ENCODE results near the gene CIBAR2. TPM values are rescaled to one million over a fixed set of nuclear protein-coding genes. Genes with fewer than 3 reads are reported as not detected.

The CIBAR2 gene
- total and polyA plus RNA-seq, 9 of the 15 experiments (the other 6 are each of a cell fraction or from before 2014, with no cell fraction given): not detected

GRCh38 chr16:85136213-85136701, 24.0 kb upstream of the CIBAR2 start (continued):
- TF ChIP-seq FOXK1 (CRISPR knock-in tag; IDR thresholded peaks at IDR 0.05; ENCODE audit: borderline replicate concordance): no peak
- peak; percentile 50; the same call in 1 of the 2 replicates for TF ChIP-seq GATA2 (CRISPR knock-in tag; IDR thresholded peaks at IDR 0.05)
- 0 out of 2 replicates have a peak, but pooled peaks have one; percentile 25 for TF ChIP-seq EP300 (IDR thresholded peaks at IDR 0.05; ENCODE audit: low read length)
- 0 out of 2 replicates have a peak, but pooled peaks have one; percentile 31 for TF ChIP-seq VEZF1 (CRISPR knock-in tag; IDR thresholded peaks at IDR 0.05)
- TF ChIP-seq SMARCE1 (IDR thresholded peaks at IDR 0.05): peak; percentile 39; the same call in 1 of the 2 replicates
- peak; percentile 55; the same call in 1 of the 2 replicates for TF ChIP-seq SPI1 (IDR thresholded peaks at IDR 0.05; ENCODE audit: borderline replicate concordance, low read depth, low read length)
- TF ChIP-seq POLR3A (IDR thresholded peaks at IDR 0.05; ENCODE audit: borderline replicate concordance, extremely low read depth, insufficient read depth, insufficient read length): no peak
- TF ChIP-seq PHF21A (IDR thresholded peaks at IDR 0.05; ENCODE audit: borderline replicate concordance, low read depth): 0 out of 2 replicates have a peak, but pooled peaks have one; percentile 50
- TF ChIP-seq HMG20A (CRISPR knock-in tag; conservative IDR thresholded peaks at IDR 0.05): 0 out of 2 replicates have a peak, but pooled peaks have one; percentile 23
- peak; percentile 76 for TF ChIP-seq ETV1 (tag; conservative IDR thresholded peaks at IDR 0.05; ENCODE audit: low read depth)
- TF ChIP-seq CBFA2T3 (IDR thresholded peaks at IDR 0.05): 0 out of 2 replicates have a peak, but pooled peaks have one; percentile 12
- TF ChIP-seq HDAC2 (IDR thresholded peaks at IDR 0.05): 0 out of 2 replicates have a peak, but pooled peaks have one; percentile 40
- TF ChIP-seq RCOR1 (IDR thresholded peaks at IDR 0.05; ENCODE audit: borderline replicate concordance in 1 of 2, low read depth in 2 of 2, low read length in 2 of 2): peak in 1 of 2 experiments; percentile 69; a peak in 3 of 4 replicates
- peak; percentile 44; the same call in 1 of the 2 replicates for TF ChIP-seq GABPB1 (CRISPR knock-in tag; IDR thresholded peaks at IDR 0.05)
- no peak for TF ChIP-seq ZNF224 (CRISPR knock-in tag; IDR thresholded peaks at IDR 0.05)
- 0 out of 4 replicates have a peak, but pooled peaks of 1 of the 2 experiments have one; percentile 16 for TF ChIP-seq NRF1 (conservative IDR thresholded peaks at IDR 0.05 in 1 of 2, IDR thresholded peaks at IDR 0.05 in 1 of 2)
- TF ChIP-seq PKNOX1 (IDR thresholded peaks at IDR 0.05): peak; percentile 77
- no peak for TF ChIP-seq ZNF408 (CRISPR knock-in tag; IDR thresholded peaks at IDR 0.05; ENCODE audit: low read depth)
- peak; percentile 51; the same call in 1 of the 2 replicates for TF ChIP-seq KLF16 (IDR thresholded peaks at IDR 0.05)
- no peak for TF ChIP-seq ZNF57 (CRISPR knock-in tag; IDR thresholded peaks at IDR 0.05)
- TF ChIP-seq ID3 (CRISPR knock-in tag; IDR thresholded peaks at IDR 0.05): no peak
- TF ChIP-seq ID3 (tag; IDR thresholded peaks at IDR 0.05): peak; percentile 83
- TF ChIP-seq ETV6 (IDR thresholded peaks at IDR 0.05; ENCODE audit: borderline replicate concordance in 1 of 2, low read depth in 2 of 2, low read length in 1 of 2): 0 out of 4 replicates have a peak, but pooled peaks of 1 of the 2 experiments have one; percentile 43
- TF ChIP-seq ETV6 (CRISPR knock-in tag; IDR thresholded peaks at IDR 0.05; ENCODE audit: borderline replicate concordance): no peak

All from K562 (cell line).